ENCODE measurements around the gene TPM4.
A peak's percentile ranks its signal among the peaks of the same experiment; 100 is the strongest.
"Not testable (repeated sequence)": the region's sequence is repeated elsewhere in the genome, so short reads cannot be mapped to it uniquely, and the experiment has no call there.

Gene TPM4

GRCh38 chr19:16070366-16070990 lies 5.8 kb upstream of the TPM4 start:
- peak; percentile 54 to 76 for DNase-seq (ENCODE audit: low read depth in 1 of 2, low spot score in 1 of 2)

- no peak for DNase-seq (ENCODE audit: low read depth in 1 of 2, low spot score in 1 of 2)
Measured at GRCh38 chr19:16071072-16071691, 5.1 kb upstream of the TPM4 start.

DNA sequence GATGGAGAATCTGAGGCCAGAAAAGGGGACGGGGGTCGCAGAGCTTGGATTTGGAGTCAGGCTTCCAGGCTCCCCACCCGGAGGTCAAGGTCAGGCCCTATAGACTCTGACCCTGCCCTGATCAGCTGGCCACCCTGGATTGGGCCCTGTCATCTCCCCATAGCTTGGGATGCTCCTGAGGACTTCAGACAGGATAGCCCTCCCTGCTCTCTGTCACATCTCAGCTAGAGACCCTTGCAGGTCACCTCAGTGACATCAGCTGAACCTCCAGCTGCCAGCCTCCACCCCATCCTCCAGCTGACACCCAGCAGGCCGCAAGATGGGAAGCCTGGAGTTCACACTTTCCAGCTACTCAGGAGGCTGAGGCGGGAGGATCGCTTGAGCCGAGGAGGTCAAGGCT lies 2.8 kb upstream of the TPM4 start:
- DNase-seq (ENCODE audit: low read depth in 1 of 2, low spot score in 1 of 2): no peak

DNA sequence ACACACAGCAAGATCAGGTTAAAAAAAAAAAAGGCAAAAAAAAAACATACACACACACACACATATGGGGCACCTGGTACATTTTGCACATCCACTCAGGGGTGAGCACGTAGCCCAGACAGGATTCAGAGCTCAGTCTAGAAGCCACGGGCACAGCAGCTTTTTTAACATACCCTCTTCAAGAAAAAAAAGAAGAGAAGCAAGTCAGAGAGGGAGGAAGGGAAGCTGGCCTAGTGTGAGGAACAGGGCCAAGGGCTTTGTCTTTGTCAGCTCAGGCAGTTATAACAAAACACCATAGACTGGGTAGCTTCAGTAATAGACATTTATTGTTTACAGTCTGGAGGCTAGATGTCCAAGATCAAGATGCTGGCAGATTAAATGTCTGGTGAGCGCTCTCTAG lies 2.3 kb upstream of the TPM4 start:
- no peak for DNase-seq (ENCODE audit: low read depth in 1 of 2, low spot score in 1 of 2)

DNA sequence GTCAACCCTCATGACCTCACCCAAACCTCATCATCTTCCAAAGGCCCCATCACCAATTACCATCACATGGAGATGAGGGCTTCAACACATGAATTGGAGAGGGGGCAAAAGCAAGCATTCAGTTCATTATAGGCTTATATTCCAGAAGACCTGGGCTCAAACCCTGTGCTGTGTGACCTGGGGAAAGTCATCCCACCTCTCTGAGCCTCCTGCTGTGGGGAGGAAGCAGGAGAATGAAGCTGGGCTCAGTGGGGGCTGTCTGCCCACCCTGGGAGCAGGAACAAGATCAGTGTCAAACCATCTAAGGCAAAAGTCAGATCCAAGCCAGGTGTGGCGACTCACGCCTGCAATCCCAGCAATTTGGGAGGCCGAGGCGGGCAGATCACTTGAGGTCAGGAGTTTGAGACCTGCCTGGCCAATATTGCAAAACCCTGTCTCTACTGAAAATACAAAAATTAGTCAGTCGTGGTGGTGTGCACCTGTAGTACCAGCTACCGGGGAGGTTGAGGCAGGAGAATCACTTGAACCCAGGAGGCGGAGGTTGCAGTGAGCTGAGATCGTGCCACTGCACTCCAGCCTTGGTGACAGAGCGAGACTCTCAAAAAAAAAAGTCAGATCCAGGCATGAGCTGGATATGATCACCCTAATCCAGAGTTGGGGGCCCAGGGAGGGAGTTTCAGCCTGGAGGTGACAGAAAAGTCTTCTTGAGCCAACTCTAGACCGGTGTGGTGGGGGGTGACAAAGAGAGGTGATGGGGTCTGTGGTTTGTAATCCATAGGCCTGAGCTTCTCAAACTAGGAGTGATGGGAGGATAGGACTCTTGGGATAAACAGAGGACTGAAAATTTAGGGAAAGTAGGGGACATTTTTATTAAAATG lies 1.6 kb upstream of the TPM4 start:
- no peak for DNase-seq (ENCODE audit: low read depth in 1 of 2, low spot score in 1 of 2)

GRCh38 chr19:16075430-16076153 lies 703 bp upstream of the TPM4 start:
- DNase-seq (ENCODE audit: low read depth in 1 of 2, low spot score in 1 of 2): no peak

DNA sequence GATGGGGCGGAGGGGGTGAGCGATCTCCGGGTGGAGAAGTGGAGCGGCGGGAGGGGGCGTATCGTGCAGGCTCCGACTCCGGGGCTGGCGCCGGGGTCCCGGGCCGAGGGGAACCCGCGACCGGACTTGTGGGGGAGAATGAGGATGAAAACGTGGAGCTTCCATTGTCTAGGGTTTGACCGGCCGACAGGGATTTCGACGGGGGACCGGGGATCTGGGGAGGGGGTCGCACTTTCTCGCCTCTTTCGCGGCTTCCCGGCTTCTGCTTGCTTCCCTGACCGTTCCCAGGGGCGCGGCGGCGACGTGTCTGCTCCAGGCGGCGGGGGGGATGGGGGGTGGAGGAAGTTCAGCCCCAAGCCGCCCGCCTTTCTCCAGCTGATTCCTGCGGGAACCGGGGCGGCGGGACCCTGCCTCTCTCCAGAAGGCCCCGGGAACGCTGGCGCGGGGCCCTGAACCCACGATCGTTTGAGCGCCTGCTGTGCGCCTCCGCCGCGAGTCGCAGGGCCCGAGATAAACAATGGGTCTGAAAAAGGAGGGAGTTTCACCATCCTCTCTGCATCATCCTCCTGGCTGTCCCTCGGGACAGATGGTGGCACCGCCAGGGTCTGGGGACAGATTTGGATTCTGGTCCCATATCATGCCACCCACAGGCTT lies 790 bp downstream of the TPM4 start:
- DNase-seq (ENCODE audit: low read depth in 1 of 2, low spot score in 1 of 2): no peak

GRCh38 chr19:16077984-16078758 lies 1.9 kb downstream of the TPM4 start:
- DNase-seq (ENCODE audit: low read depth in 1 of 2, low spot score in 1 of 2): no peak

DNA sequence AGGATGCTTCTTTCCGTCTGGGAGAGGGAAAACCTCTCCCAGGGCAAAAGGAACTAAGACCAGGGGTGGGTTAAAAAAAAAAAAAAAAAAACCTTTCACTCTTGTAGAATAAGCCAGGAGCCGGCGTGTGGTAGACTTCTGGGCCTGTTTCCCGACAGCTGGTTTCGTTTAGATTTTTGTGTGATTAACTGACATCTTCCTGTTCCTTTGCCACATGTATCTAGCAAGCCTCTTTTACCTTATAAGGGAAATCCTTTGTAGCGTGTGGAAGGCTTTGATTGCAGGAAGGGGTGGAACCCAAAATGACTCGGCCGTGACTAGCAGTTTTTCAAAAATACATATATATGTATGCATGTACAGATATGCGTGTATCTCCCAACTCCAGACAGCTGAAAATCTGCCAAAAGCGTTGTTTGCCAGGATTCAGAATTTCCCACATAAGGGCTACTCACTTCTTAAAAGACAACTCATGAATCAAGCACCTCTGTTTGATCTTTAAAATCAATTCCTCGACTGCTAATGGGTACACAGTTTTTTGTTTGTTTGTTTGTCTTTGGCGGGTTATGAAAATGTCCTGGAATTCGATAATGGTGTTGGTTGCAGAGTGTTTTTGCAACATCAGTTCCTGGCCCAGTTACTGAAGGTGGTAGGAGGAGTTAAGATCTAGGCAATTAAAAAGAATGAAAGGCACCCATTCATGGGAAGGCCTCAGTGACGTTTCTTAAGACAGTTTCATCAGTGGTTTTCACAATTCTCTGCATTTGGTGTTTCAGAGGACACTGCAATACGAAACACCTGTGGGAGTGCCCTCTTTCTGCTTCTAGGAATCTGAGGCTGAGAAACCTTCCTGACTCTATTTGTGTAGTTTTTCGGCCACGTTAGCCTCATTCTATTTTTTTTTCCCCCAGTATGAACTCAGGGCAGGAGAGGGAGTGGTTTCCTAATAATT lies 2.7 kb downstream of the TPM4 start:
- peak in 1 of 2 donors; percentile 30 for DNase-seq (ENCODE audit: low read depth in 1 of 2, low spot score in 1 of 2)

DNA sequence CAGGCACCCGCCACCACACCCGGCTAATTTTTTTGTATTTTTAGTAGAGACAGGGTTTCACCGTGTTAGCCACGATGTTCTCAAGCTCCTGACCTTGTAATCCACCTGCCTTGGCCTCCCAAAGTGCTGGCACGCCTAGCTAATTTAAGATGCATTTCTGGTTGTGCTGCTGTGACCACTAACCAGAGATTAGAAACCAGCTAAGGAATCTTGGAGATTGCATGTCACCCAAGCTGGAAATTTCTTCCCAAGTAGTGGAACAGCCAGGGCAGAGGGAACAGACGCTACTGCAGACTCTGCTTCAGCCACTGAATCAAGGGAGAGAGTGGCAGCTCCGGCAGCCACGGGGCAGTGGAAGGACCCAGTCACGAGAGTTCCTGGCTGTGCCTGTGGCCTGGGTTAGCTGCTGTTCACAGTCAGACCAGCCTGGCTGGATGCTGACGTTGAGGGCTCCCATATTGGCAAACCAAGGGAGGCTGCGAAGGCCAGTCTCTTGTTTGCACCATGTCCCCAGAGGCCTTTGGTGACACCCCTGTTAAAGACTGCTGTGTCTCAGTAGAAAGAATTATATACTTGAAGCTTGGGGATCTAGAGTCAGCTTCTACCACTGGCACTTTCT lies 7.9 kb downstream of the TPM4 start:
- no peak for DNase-seq (ENCODE audit: low read depth in 1 of 2, low spot score in 1 of 2)

- no peak for DNase-seq (ENCODE audit: low read depth in 1 of 2, low spot score in 1 of 2)
Measured at GRCh38 chr19:16085115-16085514, 8.8 kb downstream of the TPM4 start.

DNA sequence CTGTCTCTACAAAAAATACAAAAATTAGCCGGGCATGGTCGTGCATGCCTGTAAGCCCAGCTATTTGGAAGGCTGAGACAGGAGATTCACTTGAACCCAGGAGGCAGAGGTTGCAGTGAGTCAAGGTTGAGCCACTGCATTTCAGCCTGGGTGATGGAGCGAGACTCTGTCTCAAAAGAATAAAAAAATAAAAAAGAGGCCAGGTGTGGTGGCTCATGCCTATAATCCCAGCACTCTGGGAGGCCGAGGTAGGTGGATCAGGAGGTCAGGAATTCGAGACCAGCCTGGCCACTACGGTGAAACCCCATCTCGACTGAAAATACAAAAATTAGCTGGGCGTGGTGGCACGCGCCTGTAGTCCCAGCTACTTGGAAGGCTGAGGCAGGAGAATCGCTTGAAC lies 11.1 kb downstream of the TPM4 start:
- not testable (repeated sequence) for DNase-seq (ENCODE audit: low read depth in 1 of 2, low spot score in 1 of 2)

- no peak for DNase-seq (ENCODE audit: low read depth in 1 of 2, low spot score in 1 of 2)
Measured at GRCh38 chr19:16087940-16088339, 11.6 kb downstream of the TPM4 start.

DNA sequence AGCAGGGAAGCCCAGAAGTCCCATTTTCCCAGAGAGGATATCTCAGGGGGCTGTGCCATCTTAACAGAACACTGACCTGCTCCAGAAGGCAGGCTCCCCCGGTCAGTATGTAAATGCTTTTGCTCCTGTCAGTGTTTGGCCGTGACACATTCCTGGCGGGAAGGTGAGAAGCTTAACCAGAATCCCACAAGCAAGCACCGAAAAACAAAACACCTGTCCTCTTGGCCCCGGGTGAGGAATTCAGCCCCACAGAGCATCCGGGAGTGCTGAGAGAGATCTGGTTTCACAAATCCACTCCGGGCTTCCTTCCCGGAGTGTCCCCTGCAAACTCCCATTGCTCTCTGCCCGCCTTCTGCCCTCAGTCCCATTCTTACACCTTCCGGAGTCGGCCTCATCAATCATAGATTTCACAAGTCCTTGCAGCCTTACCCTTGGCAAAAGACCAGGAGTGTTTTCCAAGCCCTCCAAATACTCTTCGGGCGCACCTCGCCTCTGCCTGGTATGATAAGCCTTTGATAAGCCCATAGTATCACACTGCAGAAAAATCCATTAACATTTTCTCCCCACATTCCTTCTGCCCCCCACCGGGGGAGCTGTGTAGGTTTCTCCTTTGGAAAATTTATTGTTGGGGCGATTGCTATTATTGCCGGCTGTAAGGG lies 12.2 kb downstream of the TPM4 start:
- no peak for DNase-seq (ENCODE audit: low read depth in 1 of 2, low spot score in 1 of 2)

DNA sequence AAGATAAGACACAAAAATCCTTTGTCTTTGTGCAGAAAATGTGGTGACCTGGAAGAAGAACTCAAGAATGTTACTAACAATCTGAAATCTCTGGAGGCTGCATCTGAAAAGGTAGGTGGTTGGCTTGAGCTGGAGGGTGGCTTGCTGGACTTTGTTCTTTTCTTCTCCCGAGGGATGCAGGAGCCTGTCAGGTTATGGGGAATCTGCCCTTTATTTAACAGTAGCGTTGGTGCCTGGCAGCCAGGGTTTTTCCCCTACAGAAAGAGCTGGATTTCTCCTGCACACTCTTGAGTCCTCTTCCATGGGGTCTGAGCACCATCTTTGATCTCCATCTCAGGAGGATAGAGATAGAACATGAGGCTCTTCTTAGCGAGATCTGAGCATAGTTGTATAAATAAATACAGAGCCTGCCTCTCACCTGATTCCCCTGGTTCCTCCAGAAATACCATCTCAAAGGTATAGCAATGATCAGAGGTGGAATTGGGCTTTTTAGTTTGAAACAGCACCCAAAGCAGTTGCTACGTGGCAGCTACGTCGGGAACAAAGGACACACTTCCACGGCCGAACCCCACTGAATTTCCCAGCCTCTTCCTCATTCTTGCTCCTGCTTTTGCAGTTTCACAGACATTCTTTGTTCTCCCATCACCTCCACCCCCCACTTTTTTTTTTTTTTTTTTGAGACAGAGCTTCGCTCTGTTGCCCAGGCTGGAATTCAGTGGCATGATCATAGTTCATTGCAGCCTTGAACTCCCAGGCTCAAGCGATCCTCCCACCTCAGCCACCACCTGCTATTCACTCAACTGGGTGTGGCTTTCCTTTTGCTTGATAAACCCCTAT lies 12.9 kb downstream of the TPM4 start:
- DNase-seq (ENCODE audit: low read depth in 1 of 2, low spot score in 1 of 2): no peak

- no peak for DNase-seq (ENCODE audit: low read depth in 1 of 2, low spot score in 1 of 2)
Measured at GRCh38 chr19:16091546-16092475, 15.5 kb downstream of the TPM4 start.

Measured in stimulated activated CD4-positive, alpha-beta T cell treated with anti-CD3 and anti-CD28 coated beads, Interleukin-15, amount 100 ng/mL, for 1 hour (primary cell).